Measurements from ENCODE around the gene NEGR1. TPM values are rescaled to one million over a fixed set of nuclear protein-coding genes. Genes with fewer than 3 reads are reported as not detected.
A peak's percentile ranks its signal among the peaks of the same experiment; 100 is the strongest.

NEGR1 gene
- total RNA-seq, 2 experiments from 2014 or later, result not detected

DNA sequence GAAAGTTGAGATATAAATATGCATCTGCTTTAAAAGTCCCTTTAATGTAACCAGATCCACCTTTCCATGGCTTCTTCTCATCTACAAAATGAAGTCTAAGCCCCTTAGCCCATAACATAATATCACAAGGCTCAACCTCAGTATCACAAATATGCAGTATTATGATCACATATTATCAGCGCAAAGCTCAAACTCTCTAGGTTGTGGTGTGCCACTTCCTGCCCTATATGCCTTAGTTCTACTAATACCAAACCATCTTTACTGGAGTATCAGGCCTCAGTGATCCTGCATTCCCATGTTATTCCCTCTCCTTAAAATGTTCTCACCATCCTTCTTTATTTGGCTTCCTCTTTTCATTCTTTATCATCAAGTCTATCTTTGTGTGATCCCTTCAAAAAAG, 301.8 kb downstream of the NEGR1 start:
- Mint-ChIP-seq H3K9me3 (no peaks in the 10 kb centered on the region), H3K27ac (no peak overlapping the region), H3K4me1 (ENCODE audit: low read depth) (no peaks in the 10 kb centered on the region), H3K36me3 (ENCODE audit: low read depth) (no peaks in the 10 kb centered on the region), H3K27me3 (no peaks in the 10 kb centered on the region), H3K4me3 (no peak overlapping the region)
- ATAC-seq, result no peak
- TF ChIP-seq, protein P1, sequence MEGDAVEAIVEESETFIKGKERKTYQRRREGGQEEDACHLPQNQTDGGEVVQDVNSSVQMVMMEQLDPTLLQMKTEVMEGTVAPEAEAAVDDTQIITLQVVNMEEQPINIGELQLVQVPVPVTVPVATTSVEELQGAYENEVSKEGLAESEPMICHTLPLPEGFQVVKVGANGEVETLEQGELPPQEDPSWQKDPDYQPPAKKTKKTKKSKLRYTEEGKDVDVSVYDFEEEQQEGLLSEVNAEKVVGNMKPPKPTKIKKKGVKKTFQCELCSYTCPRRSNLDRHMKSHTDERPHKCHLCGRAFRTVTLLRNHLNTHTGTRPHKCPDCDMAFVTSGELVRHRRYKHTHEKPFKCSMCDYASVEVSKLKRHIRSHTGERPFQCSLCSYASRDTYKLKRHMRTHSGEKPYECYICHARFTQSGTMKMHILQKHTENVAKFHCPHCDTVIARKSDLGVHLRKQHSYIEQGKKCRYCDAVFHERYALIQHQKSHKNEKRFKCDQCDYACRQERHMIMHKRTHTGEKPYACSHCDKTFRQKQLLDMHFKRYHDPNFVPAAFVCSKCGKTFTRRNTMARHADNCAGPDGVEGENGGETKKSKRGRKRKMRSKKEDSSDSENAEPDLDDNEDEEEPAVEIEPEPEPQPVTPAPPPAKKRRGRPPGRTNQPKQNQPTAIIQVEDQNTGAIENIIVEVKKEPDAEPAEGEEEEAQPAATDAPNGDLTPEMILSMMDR (IDR thresholded peaks at IDR 0.05), result no peak
- ChIA-PET POLR2A (no interaction called here), CTCF (no interaction called here)
- intact Hi-C loops (cut with micrococcal nuclease), result no loop called here
- no peak for DNase-seq

DNA sequence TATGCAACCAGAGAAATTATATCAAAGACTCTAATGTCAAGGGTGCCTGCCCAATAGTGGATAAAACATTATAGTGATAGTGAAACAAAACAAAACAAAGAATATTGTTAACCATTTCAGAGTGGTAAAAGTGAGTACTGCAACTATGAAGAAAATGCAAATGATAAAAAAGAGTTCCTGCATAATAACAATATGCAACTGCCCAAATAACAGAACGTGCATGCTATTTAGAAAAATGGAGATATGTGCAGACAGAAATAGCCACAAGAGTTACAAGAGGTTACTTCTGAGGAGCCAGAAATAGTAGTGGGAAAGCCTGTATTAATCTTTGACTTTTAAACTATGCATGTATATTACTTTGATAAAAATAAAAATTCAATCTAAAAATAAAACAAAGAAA, 302.5 kb downstream of the NEGR1 start:
- no peaks in the 10 kb centered on the region for H3K27me3 Mint-ChIP-seq
- intact Hi-C loops (cut with micrococcal nuclease), result no loop called here
- H3K4me1 Mint-ChIP-seq (ENCODE audit: low read depth), result no peaks in the 10 kb centered on the region
- H3K9me3 Mint-ChIP-seq, result no peaks in the 10 kb centered on the region
- DNase-seq, result no peak
- H3K4me3 Mint-ChIP-seq, result no peak overlapping the region
- POLR2A ChIA-PET, result no interaction called here
- TF ChIP-seq, protein P1 (IDR thresholded peaks at IDR 0.05), result no peak
- no peak overlapping the region for H3K27ac Mint-ChIP-seq
- CTCF ChIA-PET, result no interaction called here
- no peaks in the 10 kb centered on the region for H3K36me3 Mint-ChIP-seq (ENCODE audit: low read depth)
- ATAC-seq, result no peak

DNA sequence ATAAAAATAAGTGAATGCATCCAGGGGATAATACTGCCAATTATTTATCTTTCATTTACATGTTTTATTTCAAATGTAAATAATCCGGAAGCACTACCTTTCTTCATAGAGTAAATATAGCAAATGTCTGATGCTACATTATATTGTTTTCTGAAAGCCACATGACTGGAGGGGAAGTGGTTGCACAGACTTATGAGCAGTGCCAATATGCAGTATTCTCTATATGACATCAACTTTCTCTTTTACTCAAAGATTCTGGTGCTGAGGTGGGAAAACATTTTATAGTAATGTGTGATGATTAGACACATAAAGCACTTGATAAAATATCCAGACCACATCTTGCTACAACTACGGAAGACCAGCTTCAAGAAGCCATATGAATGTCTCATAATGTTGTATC, 314.7 kb downstream of the NEGR1 start:
- no peak overlapping the region for H3K4me3 Mint-ChIP-seq
- no peaks in the 10 kb centered on the region for H3K36me3 Mint-ChIP-seq (ENCODE audit: low read depth)
- H3K9me3 Mint-ChIP-seq, result peaks cover 2% of the 10 kb centered on the region
- intact Hi-C loops (cut with micrococcal nuclease), result no loop called here
- H3K4me1 Mint-ChIP-seq (ENCODE audit: low read depth), result no peaks in the 10 kb centered on the region
- ChIA-PET CTCF (no interaction called here), POLR2A (no interaction called here)
- no peak overlapping the region for H3K27ac Mint-ChIP-seq
- TF ChIP-seq, protein P1 (IDR thresholded peaks at IDR 0.05), result no peak
- H3K27me3 Mint-ChIP-seq, result no peaks in the 10 kb centered on the region
- ATAC-seq (peak; percentile 39), DNase-seq (no peak)

DNA sequence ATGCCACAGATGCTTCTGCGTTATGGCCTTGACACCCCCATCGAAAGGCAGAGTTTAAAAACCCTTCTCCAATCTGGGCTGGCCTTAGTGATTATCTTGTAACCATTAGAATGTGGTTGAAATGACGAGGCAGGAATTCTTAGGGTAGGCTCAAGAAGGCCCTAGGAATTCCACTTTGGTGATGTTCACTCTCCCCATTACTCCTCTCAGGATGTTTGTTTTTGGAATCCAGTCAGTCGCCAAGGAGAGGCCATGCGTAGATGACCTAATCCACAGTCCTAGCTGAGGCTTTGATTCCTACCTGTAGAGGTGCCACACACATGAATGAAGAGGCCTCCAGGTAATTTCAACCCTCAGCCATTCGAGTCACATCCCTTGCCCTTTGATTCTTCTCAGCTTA, 318.2 kb downstream of the NEGR1 start:
- no peaks in the 10 kb centered on the region for H3K36me3 Mint-ChIP-seq (ENCODE audit: low read depth)
- H3K27ac Mint-ChIP-seq, result no peak overlapping the region
- peaks cover 2% of the 10 kb centered on the region for H3K9me3 Mint-ChIP-seq
- H3K4me1 Mint-ChIP-seq (ENCODE audit: low read depth), result no peaks in the 10 kb centered on the region
- DNase-seq (no peak), ATAC-seq (no peak)
- CTCF ChIA-PET, result no interaction called here
- POLR2A ChIA-PET, result no interaction called here
- H3K4me3 Mint-ChIP-seq, result no peak overlapping the region
- intact Hi-C loops (cut with micrococcal nuclease), result no loop called here
- H3K27me3 Mint-ChIP-seq, result no peaks in the 10 kb centered on the region
- TF ChIP-seq, protein P1 (IDR thresholded peaks at IDR 0.05), result no peak

DNA sequence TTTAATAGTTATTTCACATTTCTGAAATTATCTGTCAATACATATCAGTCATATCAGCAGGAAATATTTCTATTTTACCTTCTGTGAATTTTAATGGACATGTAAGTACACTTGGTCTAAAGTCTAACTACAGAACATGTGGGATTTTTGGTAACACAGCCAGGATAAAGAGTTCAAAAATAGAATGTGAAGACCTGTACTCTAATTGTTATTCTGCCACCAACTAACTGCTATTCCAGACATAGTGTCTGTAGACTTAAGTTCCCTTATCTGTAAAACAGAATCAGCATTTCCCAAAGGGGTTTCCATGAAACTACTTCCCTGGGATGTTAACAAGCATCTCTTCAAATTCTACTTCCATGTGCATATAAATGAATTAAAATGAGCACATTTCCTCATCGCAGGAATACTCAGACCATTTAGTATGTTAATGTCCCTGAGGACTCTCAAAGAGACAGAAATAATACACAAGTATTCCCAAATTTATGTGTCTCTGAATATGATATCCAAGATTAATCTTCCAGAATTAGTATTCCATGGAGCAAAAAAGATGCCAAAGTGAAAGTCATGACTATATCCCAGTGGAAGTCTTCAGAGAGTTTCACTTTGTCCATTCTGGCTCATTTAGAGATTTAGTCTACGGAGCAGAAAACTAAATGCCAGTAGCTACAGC, 325.6 kb downstream of the NEGR1 start:
- intact Hi-C loops (cut with micrococcal nuclease), result no loop called here

More for the DNA sequence above, 325.6 kb downstream of the NEGR1 start:
- TF ChIP-seq, protein P1 (IDR thresholded peaks at IDR 0.05), result no peak
- Mint-ChIP-seq H3K9me3 (no peaks in the 10 kb centered on the region), H3K27ac (no peak overlapping the region), H3K36me3 (ENCODE audit: low read depth) (no peaks in the 10 kb centered on the region), H3K4me1 (ENCODE audit: low read depth) (no peaks in the 10 kb centered on the region), H3K4me3 (no peak overlapping the region), H3K27me3 (no peaks in the 10 kb centered on the region)
- CTCF ChIA-PET, result no interaction called here
- DNase-seq (no peak), ATAC-seq (no peak)
- POLR2A ChIA-PET, result no interaction called here
